Karpas-422 (cell line): ENCODE measurements around the gene KLF11. TPM values are rescaled to one million over a fixed set of nuclear protein-coding genes. Genes with fewer than 3 reads are reported as not detected.

Experiments
- DNase-seq: peaks from one replicate; pipeline ENCODE4 v3.0.0-alpha.2; 2015
- H2AFZ ChIP-seq: fragments of 200-600 bp; sonication (generic); 2 replicates; pipeline ENCODE4 v1.6.1; 2014; ENCODE audit warnings: antibody characterized with exemption, low read length, mixed read lengths
- H3K27ac ChIP-seq: fragments of 200-600 bp; sonication (generic); 2 replicates; pipeline ENCODE4 v1.5.1; 2014; ENCODE audit warnings: mild to moderate bottlenecking, low read length, moderate library complexity
- H3K27me3 ChIP-seq: fragments of 200-600 bp; sonication (generic); 2 replicates; pipeline ENCODE4 v1.6.1; 2014; ENCODE audit warnings: low read length, mixed read lengths
- H3K36me3 ChIP-seq: fragments of 200-600 bp; sonication (generic); 2 replicates; pipeline ENCODE4 v1.6.1; 2014; ENCODE audit warnings: low read length, mixed read lengths; ENCODE audit not compliant: insufficient read depth
- H3K4me1 ChIP-seq: fragments of 200-600 bp; sonication (generic); 2 replicates; pipeline ENCODE4 v1.6.1; 2014; ENCODE audit warnings: mild to moderate bottlenecking, low read length, mixed read lengths
- H3K4me2 ChIP-seq: fragments of 200-600 bp; sonication (generic); 2 replicates; pipeline ENCODE4 v1.6.1; 2014; ENCODE audit warnings: low read length, low read depth, mild to moderate bottlenecking; ENCODE audit not compliant: poor library complexity, severe bottlenecking
- H3K4me3 ChIP-seq: fragments of 200-600 bp; sonication (generic); 2 replicates; pipeline ENCODE4 v1.5.1; 2014; ENCODE audit warnings: mild to moderate bottlenecking, antibody characterized with exemption, low read length, mixed read lengths
- H3K79me2 ChIP-seq: fragments of 200-600 bp; sonication (generic); 2 replicates; pipeline ENCODE4 v1.6.1; 2014; ENCODE audit warnings: mild to moderate bottlenecking, low read length, mixed read lengths
- H3K9ac ChIP-seq: fragments of 200-600 bp; sonication (generic); 2 replicates; pipeline ENCODE4 v1.6.0; 2014; ENCODE audit warnings: low read length
- H3K9me2 ChIP-seq: fragments of 200-600 bp; sonication (generic), shearing (Covaris generic); replicated peaks from 2 replicates; pipeline ENCODE4 v1.6.0; 2014; ENCODE audit warnings: mild to moderate bottlenecking, low read length, moderate library complexity; ENCODE audit not compliant: insufficient read depth
- H3K9me3 ChIP-seq: fragments of 300-700, 200-600 bp; sonication (generic); 2 replicates; pipeline ENCODE4 v1.6.1; 2014; ENCODE audit warnings: low read length, mixed read lengths
- H4K20me1 ChIP-seq: fragments of 200-600 bp; sonication (generic); 2 replicates; pipeline ENCODE4 v1.6.1; 2014; ENCODE audit warnings: mild to moderate bottlenecking, antibody characterized with exemption, low read length, low read depth; ENCODE audit not compliant: insufficient read depth
- total RNA-seq: library from RNA; depleted of rRNA; stranded (reverse); fragments of >200 nt; shearing (Covaris generic); gene quantifications from 2 replicates; pipeline ENCODE4 v1.2.3, GENCODE V29; 2014; ENCODE audit warnings: low replicate concordance

KLF11 gene
- total RNA-seq, 1 experiment from 2014 or later = not detected

DNA sequence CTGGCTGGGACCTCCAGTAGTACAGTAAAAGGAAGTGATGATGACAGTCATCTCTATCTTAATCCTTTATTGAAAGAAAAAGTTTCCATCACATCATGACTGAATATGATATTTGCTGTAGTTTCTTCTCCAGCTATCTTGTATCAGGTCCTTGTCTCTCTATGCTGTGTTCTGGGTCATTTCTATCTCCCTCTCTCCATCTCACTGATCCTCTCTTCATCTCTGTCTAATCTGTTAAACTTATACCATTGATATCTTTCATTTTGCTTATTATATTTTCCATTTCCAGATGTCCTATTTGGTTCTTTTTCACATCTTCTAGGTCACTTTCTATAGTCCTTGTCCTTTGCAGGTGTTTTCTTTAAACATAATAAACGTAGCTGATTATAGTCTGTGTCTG lies 24.5 kb downstream of the KLF11 start:
- Histone ChIP-seq H2AFZ (no peak overlapping the region), H3K9ac (no peak overlapping the region), H3K4me1 (peaks cover 3% of the 10 kb centered on the region), H3K36me3 (no peaks in the 10 kb centered on the region), H3K4me2 (no peak overlapping the region), H3K27me3 (no peaks in the 10 kb centered on the region), H3K9me3 (no peaks in the 10 kb centered on the region), H3K79me2 (no peaks in the 10 kb centered on the region), H4K20me1 (no peaks in the 10 kb centered on the region), H3K27ac (no peak overlapping the region), H3K4me3 (no peak overlapping the region), H3K9me2 (no peaks in the 10 kb centered on the region)
- DNase-seq = no peak

DNA sequence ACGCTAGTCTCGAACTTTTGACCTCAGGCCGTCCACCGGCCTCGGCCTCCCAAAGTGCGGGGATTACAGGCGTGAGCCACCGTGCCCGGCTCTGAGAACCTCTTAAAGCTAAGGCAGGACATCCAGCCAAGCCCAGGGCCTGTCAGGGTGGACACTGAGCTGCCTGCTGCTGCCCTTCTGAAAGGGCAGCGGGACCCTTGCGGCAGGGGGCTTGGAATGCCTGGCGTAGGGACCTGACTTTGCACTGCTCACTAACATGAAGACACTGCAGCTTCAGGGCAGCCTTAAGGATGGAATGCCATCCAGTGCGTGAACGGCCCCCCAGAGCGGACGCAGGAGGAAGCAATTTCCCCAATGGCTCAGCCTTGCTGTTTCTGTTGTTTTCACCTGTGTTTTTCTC lies 27.8 kb downstream of the KLF11 start:
- H2AFZ ChIP-seq = no peak overlapping the region
- H3K9me3 ChIP-seq = no peaks in the 10 kb centered on the region
- H3K9ac ChIP-seq = no peak overlapping the region
- no peaks in the 10 kb centered on the region for H3K9me2 ChIP-seq
- no peaks in the 10 kb centered on the region for H3K36me3 ChIP-seq
- H3K4me3 ChIP-seq = no peak overlapping the region
- no peak overlapping the region for H3K27ac ChIP-seq
- DNase-seq = no peak
- no peaks in the 10 kb centered on the region for H3K79me2 ChIP-seq
- H3K4me2 ChIP-seq = no peak overlapping the region
- H4K20me1 ChIP-seq = peaks cover 5% of the 10 kb centered on the region; the same call in 1 of the 2 replicates
- H3K27me3 ChIP-seq = no peaks in the 10 kb centered on the region
- H3K4me1 ChIP-seq = peaks cover 12% of the 10 kb centered on the region

DNA sequence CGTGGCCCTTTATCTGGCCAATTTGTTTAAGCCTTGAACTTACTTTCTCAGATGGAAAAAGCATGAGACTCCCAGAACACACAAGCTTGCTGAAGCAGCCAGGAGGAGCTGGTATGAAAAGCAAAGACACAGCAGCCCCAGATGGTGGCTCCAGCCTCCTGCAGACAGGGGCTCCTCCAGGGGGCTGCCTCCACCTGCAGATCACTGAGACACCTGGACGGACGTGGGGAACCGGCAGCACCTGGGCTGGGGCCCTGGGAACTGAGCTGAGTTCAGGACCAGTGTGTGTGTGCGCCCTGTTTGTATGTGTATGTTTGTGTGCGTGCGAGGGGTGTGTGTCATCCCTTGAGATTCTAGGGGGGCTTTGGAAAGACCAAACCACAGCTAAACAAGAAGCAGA lies 28.2 kb downstream of the KLF11 start:
- Histone ChIP-seq H3K79me2 (no peaks in the 10 kb centered on the region), H3K4me3 (no peak overlapping the region), H4K20me1 (peaks cover 5% of the 10 kb centered on the region; the same call in 1 of the 2 replicates), H3K9me2 (no peaks in the 10 kb centered on the region), H3K9ac (no peak overlapping the region), H3K4me1 (peaks cover 12% of the 10 kb centered on the region), H3K36me3 (no peaks in the 10 kb centered on the region), H3K4me2 (no peak overlapping the region), H2AFZ (no peak overlapping the region), H3K9me3 (no peaks in the 10 kb centered on the region), H3K27me3 (no peaks in the 10 kb centered on the region), H3K27ac (no peak overlapping the region)
- DNase-seq = no peak

DNA sequence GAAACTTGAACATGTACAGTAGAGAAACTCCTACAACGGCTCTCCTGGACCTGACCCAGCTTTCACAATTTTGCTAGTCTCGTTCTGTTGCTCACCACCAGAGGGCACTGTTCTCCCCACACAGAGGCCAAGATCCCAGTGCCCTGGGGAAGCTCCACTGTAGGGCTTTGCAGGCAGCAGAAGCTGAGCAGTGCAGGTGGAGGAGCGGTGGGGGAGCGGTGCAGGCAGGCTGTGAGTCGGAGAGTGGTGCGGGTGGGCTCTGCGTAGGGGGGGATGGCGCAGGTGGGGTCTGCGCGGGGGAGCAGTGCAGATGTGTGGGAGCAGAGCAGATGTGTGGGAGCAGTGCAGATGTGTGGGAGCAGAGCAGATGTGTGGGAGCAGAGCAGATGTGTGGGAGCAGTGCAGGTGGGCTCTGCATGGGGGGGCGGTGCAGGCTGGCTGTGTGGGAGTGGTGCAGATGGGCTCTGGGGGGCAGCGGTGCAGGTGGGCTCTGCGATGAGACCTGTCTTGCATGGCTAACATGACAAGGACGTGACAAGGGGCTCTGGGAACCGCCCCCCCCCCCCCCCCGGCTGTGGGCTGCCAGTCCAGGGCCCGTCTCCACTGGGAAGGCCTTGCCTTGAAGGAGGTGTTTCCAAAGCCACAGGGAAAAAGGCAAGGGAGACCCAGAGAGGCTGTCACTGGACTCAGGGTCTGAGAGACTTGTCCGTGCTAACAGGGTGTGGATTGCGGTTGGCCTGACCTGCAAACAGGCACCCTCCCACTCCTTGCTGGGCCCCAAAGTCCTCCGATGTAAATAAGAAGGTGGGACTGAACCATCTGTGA lies 29.5 kb downstream of the KLF11 start:
- Histone ChIP-seq H3K79me2 (no peaks in the 10 kb centered on the region), H3K27me3 (no peaks in the 10 kb centered on the region), H3K9me2 (no peaks in the 10 kb centered on the region), H3K36me3 (no peaks in the 10 kb centered on the region), H2AFZ (no peak overlapping the region), H3K27ac (no peak overlapping the region), H4K20me1 (peaks cover 5% of the 10 kb centered on the region; the same call in 1 of the 2 replicates), H3K9ac (0 out of 2 replicates have a peak overlapping the region, but pooled peaks have one; percentile 5), H3K4me2 (peak overlapping the region; percentile 44), H3K4me3 (no peak overlapping the region), H3K4me1 (peaks cover 12% of the 10 kb centered on the region), H3K9me3 (no peaks in the 10 kb centered on the region)
- peak; percentile 93 for DNase-seq

DNA sequence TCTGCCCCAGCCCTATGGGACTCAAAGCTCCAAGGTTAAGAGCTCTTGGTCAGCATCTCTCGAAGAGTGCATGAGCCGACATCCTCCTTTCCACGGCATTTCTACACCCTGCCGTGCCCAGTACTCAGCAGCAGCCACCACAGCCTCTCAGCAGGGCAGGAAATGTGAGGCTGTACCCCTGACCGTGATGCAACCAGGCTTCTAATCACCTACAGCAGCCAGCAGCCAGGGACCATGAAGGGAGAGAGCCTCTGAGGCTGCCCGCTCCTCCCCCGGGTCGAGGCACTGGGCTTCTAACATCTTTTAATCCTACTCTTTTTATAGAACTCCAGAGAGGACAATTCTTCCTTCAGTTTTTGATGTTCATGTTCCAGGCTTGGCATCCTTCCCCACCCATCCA lies 30.4 kb downstream of the KLF11 start:
- no peaks in the 10 kb centered on the region for H3K9me2 ChIP-seq
- H3K27ac ChIP-seq = no peak overlapping the region
- peaks cover 5% of the 10 kb centered on the region; the same call in 1 of the 2 replicates for H4K20me1 ChIP-seq
- H3K4me2 ChIP-seq = peak overlapping the region; percentile 44
- no peaks in the 10 kb centered on the region for H3K36me3 ChIP-seq
- no peaks in the 10 kb centered on the region for H3K79me2 ChIP-seq
- H3K27me3 ChIP-seq = 0 out of 2 replicates have a peak, but pooled peaks cover 3% of the 10 kb centered on the region
- H3K4me1 ChIP-seq = peaks cover 12% of the 10 kb centered on the region
- no peak for DNase-seq
- no peak overlapping the region for H3K4me3 ChIP-seq
- H3K9me3 ChIP-seq = no peaks in the 10 kb centered on the region
- no peak overlapping the region for H2AFZ ChIP-seq
- no peak overlapping the region for H3K9ac ChIP-seq

DNA sequence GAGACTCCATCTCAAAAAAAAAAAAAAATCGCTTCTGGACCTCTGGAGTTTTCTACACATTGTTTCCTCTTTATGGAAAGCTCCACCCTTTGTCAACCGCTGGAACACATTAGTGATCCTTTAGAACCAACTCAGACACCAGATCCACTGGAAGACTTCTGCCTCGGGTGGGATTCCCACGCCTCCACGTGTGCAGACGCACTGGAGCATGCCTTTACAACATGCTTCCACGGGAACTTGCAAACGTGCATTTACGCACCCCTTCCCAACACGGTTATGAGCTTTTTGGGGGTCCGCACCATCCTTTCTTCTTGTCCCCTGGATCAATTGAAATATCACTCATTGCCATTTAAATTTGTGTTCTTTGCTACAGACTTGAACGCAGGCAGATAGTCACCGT lies 31.8 kb downstream of the KLF11 start:
- 0 out of 2 replicates have a peak, but pooled peaks cover 3% of the 10 kb centered on the region for H3K27me3 ChIP-seq
- H4K20me1 ChIP-seq = peaks cover 5% of the 10 kb centered on the region; the same call in 1 of the 2 replicates
- H3K9me3 ChIP-seq = no peaks in the 10 kb centered on the region
- H3K4me2 ChIP-seq = no peak overlapping the region
- H3K9ac ChIP-seq = no peak overlapping the region
- no peak for DNase-seq
- no peaks in the 10 kb centered on the region for H3K79me2 ChIP-seq
- H3K36me3 ChIP-seq = no peaks in the 10 kb centered on the region
- no peaks in the 10 kb centered on the region for H3K9me2 ChIP-seq
- peaks cover 20% of the 10 kb centered on the region for H3K4me1 ChIP-seq
- no peak overlapping the region for H2AFZ ChIP-seq
- no peak overlapping the region for H3K27ac ChIP-seq
- no peak overlapping the region for H3K4me3 ChIP-seq

DNA sequence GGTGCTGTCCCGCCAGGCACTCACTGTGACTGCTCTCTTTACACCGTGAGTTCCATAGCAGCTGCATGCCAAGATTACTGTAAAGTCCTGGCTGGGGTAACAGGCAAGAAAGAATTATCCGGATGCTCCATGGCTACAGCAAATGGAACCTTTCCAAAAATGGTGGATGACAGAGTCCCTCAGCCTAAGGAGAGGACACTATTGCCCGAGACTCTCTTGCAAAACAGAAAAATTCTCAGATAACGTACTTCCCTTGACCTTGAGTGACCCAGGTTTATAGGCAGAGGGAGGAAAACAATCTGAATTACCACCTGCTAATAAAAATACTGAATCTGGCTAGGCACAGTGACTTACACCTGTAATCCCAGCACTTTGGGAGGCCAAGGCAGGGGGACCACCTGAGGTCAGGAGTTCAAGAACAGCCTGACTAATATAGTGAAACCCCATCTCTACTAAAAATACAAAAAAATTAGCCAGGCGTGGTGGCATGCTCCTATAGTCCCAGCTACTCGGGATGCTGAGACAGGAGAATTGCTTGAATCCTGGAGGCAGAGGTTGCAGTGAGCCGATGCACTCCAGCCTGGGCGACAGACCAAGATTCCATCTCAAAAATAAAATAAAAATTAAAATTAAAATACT lies 32.3 kb downstream of the KLF11 start:
- no peak overlapping the region for H3K27ac ChIP-seq
- no peak for DNase-seq
- H3K9ac ChIP-seq = no peak overlapping the region
- no peaks in the 10 kb centered on the region for H3K36me3 ChIP-seq
- no peak overlapping the region for H2AFZ ChIP-seq
- no peak overlapping the region for H3K4me2 ChIP-seq
- H3K4me1 ChIP-seq = peaks cover 25% of the 10 kb centered on the region
- no peak overlapping the region for H3K4me3 ChIP-seq
- 0 out of 2 replicates have a peak, but pooled peaks cover 3% of the 10 kb centered on the region for H3K27me3 ChIP-seq
- no peaks in the 10 kb centered on the region for H3K9me2 ChIP-seq
- peaks cover 5% of the 10 kb centered on the region; the same call in 1 of the 2 replicates for H4K20me1 ChIP-seq
- no peaks in the 10 kb centered on the region for H3K9me3 ChIP-seq
- H3K79me2 ChIP-seq = no peaks in the 10 kb centered on the region

DNA sequence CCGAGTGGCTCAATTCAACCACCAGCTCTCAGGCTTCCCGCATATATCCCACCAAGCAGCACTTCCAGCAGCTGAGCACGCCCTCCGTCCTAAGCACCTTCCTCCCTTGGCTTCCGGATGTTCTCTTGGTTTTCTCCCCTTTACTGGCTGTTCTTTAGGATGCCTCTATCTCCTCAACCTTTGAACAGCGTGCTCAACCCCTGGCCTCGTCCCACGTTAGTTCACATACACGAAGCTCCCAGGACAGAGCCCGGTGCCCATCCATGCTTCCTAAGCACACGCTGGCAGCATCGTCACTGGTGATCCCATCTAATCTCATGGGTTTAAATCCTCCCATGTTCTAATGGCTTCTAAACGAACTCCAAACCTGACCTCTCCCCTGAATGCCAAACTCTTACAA lies 33.2 kb downstream of the KLF11 start:
- no peak overlapping the region for H3K9ac ChIP-seq
- H4K20me1 ChIP-seq = peaks cover 5% of the 10 kb centered on the region; the same call in 1 of the 2 replicates
- peaks cover 32% of the 10 kb centered on the region for H3K4me1 ChIP-seq
- H3K36me3 ChIP-seq = no peaks in the 10 kb centered on the region
- no peak overlapping the region for H3K4me2 ChIP-seq
- H2AFZ ChIP-seq = no peak overlapping the region
- H3K27me3 ChIP-seq = 0 out of 2 replicates have a peak, but pooled peaks cover 3% of the 10 kb centered on the region
- H3K79me2 ChIP-seq = no peaks in the 10 kb centered on the region
- no peaks in the 10 kb centered on the region for H3K9me3 ChIP-seq
- no peak overlapping the region for H3K4me3 ChIP-seq
- no peak overlapping the region for H3K27ac ChIP-seq
- no peaks in the 10 kb centered on the region for H3K9me2 ChIP-seq
- no peak for DNase-seq
